Measurements from ENCODE around the gene VAV1. TPM values are rescaled to one million over a fixed set of nuclear protein-coding genes. Genes with fewer than 3 reads are reported as not detected.

VAV1 gene
- total RNA-seq, 1 donor from 2014 or later: not detected

GRCh38 chr19:6851359-6851758 is 78.9 kb downstream of the VAV1 start:
- Mint-ChIP-seq H3K4me1 (ENCODE audit: low read depth) (no peaks in the 10 kb centered on the region), H3K4me3 (ENCODE audit: low read depth) (no peak overlapping the region), H3K9me3 (ENCODE audit: low read depth) (peaks cover 6% of the 10 kb centered on the region), H3K36me3 (ENCODE audit: insufficient read depth) (no peaks in the 10 kb centered on the region), H3K27ac (no peak overlapping the region), H3K27me3 (peaks cover 19% of the 10 kb centered on the region)
- DNase-seq (ENCODE audit: low spot score, unreplicated experiment): no peak
- TF ChIP-seq, protein P1, sequence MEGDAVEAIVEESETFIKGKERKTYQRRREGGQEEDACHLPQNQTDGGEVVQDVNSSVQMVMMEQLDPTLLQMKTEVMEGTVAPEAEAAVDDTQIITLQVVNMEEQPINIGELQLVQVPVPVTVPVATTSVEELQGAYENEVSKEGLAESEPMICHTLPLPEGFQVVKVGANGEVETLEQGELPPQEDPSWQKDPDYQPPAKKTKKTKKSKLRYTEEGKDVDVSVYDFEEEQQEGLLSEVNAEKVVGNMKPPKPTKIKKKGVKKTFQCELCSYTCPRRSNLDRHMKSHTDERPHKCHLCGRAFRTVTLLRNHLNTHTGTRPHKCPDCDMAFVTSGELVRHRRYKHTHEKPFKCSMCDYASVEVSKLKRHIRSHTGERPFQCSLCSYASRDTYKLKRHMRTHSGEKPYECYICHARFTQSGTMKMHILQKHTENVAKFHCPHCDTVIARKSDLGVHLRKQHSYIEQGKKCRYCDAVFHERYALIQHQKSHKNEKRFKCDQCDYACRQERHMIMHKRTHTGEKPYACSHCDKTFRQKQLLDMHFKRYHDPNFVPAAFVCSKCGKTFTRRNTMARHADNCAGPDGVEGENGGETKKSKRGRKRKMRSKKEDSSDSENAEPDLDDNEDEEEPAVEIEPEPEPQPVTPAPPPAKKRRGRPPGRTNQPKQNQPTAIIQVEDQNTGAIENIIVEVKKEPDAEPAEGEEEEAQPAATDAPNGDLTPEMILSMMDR (IDR thresholded peaks at IDR 0.05; ENCODE audit: unreplicated experiment): no peak

DNA sequence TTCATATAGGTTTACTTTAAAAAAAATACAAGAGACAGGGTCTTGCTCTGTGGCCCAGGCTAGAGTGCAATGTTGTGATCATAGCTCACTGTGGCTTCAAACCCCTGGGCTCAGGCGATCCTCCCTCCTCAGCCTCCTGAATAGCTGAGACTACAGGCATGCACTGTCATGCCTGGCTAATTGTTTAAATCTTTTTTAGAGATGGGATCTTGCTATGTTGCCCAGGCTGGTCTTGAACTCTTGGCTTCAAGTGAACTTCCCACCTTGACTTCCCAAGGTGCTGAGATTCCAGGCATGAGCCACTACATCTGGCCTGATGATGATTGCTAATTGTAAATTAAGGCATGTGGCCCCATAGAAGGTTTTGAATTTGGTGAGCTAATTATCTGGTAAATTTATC is 79.5 kb downstream of the VAV1 start:
- Mint-ChIP-seq H3K4me1 (ENCODE audit: low read depth) (no peaks in the 10 kb centered on the region), H3K4me3 (ENCODE audit: low read depth) (no peak overlapping the region), H3K9me3 (ENCODE audit: low read depth) (peaks cover 6% of the 10 kb centered on the region), H3K36me3 (ENCODE audit: insufficient read depth) (no peaks in the 10 kb centered on the region), H3K27me3 (peaks cover 23% of the 10 kb centered on the region), H3K27ac (no peak overlapping the region)
- no peak for DNase-seq (ENCODE audit: low spot score, unreplicated experiment)
- TF ChIP-seq, protein P1 (IDR thresholded peaks at IDR 0.05; ENCODE audit: unreplicated experiment): no peak

DNA sequence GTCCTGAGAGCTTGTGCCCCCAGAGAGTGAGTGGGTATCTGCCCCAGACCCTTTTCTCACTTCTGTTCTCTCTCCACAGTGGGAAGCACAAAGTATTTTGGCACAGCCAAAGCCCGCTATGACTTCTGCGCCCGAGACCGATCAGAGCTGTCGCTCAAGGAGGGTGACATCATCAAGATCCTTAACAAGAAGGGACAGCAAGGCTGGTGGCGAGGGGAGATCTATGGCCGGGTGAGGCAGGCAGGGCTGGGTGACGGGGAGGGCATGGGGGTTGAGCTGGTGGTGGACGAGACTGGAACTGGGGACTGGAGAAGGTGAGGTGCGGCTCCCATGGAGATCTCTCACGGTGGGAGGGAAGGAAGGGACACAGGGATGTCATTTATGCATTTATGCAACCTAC is 81.4 kb downstream of the VAV1 start:
- peaks cover 23% of the 10 kb centered on the region for H3K27me3 Mint-ChIP-seq
- no peaks in the 10 kb centered on the region for H3K4me1 Mint-ChIP-seq (ENCODE audit: low read depth)
- TF ChIP-seq, protein P1 (IDR thresholded peaks at IDR 0.05; ENCODE audit: unreplicated experiment): no peak
- DNase-seq (ENCODE audit: low spot score, unreplicated experiment): no peak
- no peaks in the 10 kb centered on the region for H3K36me3 Mint-ChIP-seq (ENCODE audit: insufficient read depth)
- no peak overlapping the region for H3K4me3 Mint-ChIP-seq (ENCODE audit: low read depth)
- H3K27ac Mint-ChIP-seq: no peak overlapping the region
- peaks cover 6% of the 10 kb centered on the region for H3K9me3 Mint-ChIP-seq (ENCODE audit: low read depth)

- H3K27ac Mint-ChIP-seq: no peak overlapping the region
- H3K9me3 Mint-ChIP-seq (ENCODE audit: low read depth): peaks cover 6% of the 10 kb centered on the region
- no peaks in the 10 kb centered on the region for H3K4me1 Mint-ChIP-seq (ENCODE audit: low read depth)
- TF ChIP-seq, protein P1 (IDR thresholded peaks at IDR 0.05; ENCODE audit: unreplicated experiment): no peak
- DNase-seq (ENCODE audit: low spot score, unreplicated experiment): no peak
- peaks cover 23% of the 10 kb centered on the region for H3K27me3 Mint-ChIP-seq
- H3K36me3 Mint-ChIP-seq (ENCODE audit: insufficient read depth): no peaks in the 10 kb centered on the region
- H3K4me3 Mint-ChIP-seq (ENCODE audit: low read depth): no peak overlapping the region
Measured at GRCh38 chr19:6854758-6855157, 82.2 kb downstream of the VAV1 start.

GRCh38 chr19:6856749-6857372 is 84.4 kb downstream of the VAV1 start:
- TF ChIP-seq, protein P1 (IDR thresholded peaks at IDR 0.05; ENCODE audit: unreplicated experiment): no peak
- H3K27me3 Mint-ChIP-seq: peaks cover 23% of the 10 kb centered on the region
- no peaks in the 10 kb centered on the region for H3K4me1 Mint-ChIP-seq (ENCODE audit: low read depth)
- peaks cover 6% of the 10 kb centered on the region for H3K9me3 Mint-ChIP-seq (ENCODE audit: low read depth)
- no peaks in the 10 kb centered on the region for H3K36me3 Mint-ChIP-seq (ENCODE audit: insufficient read depth)
- H3K27ac Mint-ChIP-seq: no peak overlapping the region
- no peak for DNase-seq (ENCODE audit: low spot score, unreplicated experiment)
- no peak overlapping the region for H3K4me3 Mint-ChIP-seq (ENCODE audit: low read depth)

Data from progenitor cell of endocrine pancreas (in vitro differentiated cells).